ENCODE data around the gene POPDC2. TPM values are rescaled to one million over a fixed set of nuclear protein-coding genes. Genes with fewer than 3 reads are reported as not detected.

The POPDC2 gene
- total RNA-seq, 1 donor from 2014 or later = 1.5 TPM

DNA sequence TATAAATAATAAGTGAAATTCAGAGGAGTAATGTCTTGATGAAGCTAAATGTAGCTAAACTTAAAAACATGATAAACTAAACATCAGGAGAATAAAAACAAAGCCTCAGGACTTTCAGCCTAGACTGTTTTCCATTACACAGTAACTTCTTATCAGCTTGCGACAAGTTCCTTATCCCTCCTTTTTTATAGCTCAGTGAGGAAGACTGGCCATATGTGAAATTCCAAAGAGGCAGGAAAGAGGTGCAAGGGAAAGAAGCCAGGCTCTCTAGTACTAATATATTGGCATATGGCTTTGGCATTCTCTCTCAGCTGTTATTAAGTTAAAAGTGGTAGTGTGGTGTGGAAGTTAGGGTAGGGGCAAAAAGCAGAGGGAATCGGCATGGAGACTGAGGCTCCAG lies 12.4 kb upstream of the POPDC2 start:
- DNase-seq (ENCODE audit: low spot score) = no peak

DNA sequence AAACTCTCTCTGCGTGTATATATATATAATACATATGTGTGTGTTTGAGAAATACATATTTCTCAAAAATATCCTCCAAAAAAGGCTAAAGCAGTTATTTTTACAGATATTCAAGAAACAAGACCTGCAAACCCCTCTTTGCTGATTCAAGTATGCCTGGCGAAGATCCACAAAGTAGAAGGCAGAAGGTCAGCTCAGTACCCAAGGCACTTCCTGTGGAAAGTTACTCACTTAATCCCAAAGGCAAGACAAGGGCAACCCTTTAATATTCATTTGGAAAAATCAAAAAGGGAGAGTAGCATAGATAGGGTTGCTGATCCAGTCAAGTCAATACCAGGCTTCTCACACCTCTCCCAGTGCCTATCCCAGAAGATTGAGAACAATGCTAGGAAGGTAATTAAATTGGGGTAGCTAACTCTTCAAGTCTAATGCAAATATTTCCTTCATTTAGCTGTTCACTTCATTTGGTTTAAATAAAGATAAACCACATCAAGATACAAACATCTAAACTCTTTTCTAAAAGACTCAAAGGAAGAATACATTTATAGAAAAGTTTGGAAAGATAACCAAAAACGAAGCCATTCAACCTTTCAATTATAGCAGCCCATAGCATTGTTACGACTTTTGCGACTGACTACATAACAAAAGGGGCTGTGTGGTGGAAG lies 9.6 kb upstream of the POPDC2 start:
- no peak for DNase-seq (ENCODE audit: low spot score)

DNA sequence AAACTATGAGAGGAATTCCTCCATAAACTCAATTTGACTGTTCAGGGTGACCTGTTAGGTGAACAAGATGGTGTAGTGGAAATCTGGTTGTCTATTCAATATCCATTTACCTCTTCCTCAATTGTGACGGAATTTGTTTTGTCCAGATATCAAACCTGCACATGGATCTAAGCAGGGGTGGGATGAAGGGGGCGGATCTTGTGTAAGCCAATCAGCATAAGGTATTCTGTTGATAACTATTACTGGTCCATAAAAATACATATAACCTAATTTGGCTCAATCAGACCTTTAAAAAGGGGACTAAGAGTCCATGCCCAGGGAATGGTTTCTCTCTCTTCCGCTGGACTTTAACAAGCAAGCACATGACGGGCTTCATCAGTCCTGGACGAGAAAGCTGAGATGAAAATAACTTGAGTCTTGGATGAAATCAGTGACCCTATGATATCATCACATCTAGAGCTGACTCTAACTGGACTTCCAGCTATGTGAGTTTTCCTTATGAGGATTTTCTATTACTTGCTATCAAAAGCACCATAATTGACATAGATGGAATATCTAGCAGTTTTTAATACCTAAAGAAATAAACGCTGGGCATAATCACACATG lies 5.7 kb upstream of the POPDC2 start:
- no peak for DNase-seq (ENCODE audit: low spot score)

DNA sequence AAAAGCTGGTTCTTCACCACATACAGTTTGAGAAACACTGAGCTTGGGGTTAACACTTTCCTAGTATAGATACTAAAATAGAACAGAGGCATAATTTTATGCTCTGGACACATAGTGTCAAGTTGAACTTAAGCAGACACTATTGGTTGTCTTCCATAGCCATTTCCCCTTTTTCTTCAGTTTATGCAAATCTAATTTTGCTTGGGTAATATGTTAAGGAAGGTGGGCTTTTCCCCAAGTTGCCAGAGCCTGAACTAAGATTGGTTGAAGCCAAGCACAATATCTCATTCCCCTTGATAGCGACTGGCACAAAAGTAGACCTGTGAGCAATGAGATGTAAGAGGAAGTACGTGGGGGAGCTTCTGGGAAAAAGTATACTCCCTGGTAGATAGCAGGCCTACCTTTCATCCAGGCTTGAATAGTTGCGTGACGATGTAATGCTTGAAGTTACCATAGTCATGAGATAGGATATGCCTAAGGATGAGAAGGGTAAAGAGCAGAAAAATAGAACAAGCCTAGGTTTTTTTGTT lies 4.5 kb upstream of the POPDC2 start:
- DNase-seq (ENCODE audit: low spot score) = no peak

DNA sequence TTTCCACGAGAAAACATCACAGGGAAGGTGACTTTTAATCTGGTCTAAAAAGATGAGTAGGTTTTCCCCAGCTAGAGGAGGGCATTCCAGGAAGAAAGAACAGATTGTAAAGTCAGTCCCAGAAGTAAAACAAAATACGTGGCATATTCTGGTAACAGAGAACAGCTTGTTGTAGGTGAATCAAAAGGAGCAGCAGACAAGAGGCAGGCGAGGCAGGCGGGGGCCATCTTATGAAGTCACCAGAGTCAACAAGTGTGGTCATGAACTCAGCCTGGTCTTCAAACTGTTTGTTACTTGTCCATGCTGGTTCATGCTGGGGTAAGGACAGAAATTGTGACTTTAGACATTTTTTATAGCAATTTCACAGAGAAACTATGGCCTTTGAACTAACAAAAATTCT lies 4.0 kb upstream of the POPDC2 start:
- DNase-seq (ENCODE audit: low spot score) = no peak

DNA sequence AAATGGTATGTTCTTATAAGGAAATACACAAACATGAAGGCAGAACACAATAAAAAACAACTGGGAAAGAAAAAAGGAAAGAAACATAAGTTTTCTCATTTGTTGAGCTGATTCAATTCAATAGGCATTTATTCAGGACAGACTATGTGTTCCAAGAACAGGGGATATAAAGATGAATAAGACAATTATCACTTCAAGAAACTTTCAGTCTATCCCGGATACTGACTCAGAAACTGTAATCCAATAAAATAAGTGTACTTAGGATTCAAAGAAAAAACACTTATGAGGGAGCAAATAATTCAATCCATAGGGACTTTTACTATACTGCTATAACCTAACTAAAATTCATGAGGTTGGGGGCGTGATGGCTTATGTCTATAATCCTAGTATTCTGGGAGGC lies 3.5 kb upstream of the POPDC2 start:
- DNase-seq (ENCODE audit: low spot score) = no peak

DNA sequence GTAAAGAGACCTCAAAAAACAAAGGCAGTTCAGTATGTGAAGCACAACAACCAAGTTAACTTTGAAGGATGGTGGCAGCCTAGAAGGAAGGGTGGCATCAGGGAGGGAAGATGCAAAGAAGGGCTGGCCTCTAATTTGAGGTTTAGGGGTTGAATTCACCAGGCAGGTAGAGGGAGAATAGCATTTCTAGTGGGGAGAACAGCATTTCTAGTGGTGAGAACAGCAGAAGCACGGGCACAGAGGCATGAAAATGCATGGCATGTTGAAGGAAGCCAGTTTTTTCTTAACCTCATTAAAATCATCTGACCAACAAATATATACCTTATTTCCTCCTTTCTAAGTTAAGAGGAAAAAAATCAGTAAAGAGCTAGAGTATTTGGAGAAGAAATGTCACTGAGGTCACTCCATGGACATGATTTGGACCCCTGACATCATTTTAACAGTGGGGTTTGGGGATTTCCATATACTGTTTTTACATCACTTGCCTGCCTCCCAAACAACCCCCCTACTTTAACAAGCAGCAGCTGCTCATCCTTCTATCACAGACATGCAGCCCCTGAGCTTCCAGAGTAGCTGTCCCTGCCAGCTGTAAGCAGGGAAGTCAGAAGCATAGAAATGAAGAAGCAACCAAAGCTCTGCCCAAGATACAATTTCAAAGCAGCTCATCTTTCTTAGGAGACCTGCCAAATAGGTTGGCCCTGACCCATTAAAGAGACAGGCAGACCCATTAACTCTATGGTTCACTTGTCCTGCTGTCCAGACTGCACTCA lies 2.4 kb upstream of the POPDC2 start:
- no peak for DNase-seq (ENCODE audit: low spot score)

DNA sequence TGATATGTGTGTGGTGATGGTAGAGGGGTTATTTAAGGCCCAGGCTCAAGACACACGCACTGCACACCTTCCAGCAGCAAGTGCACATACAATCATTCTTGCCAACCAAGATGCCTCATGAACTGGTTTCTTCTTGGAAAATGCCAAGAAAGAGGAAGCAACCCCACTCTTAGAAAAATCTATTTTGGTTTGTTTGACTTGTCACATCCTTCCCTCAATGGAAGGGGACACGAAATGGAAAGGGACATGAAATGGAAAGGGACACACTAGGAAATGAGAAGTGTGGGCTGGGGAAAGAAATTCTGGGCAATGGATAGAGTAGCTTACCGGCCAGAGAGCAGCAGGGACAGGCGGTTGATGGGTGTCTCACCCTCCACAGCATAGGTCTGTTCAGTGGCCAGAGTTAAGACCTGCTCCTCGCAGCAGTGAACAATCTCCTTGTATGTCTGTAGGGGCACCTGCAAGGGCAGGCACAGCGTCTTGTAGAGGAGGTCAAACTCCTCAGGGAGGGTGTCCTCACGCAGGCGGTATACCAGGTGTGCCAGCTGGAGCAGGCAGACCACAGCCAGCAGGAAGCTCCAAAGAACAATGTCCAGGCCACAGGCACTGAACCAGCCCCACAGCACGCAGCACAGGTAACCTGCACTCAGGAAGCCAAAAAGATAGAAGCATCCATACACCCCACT lies 640 bp downstream of the POPDC2 start:
- no peak for DNase-seq (ENCODE audit: low spot score)

DNA sequence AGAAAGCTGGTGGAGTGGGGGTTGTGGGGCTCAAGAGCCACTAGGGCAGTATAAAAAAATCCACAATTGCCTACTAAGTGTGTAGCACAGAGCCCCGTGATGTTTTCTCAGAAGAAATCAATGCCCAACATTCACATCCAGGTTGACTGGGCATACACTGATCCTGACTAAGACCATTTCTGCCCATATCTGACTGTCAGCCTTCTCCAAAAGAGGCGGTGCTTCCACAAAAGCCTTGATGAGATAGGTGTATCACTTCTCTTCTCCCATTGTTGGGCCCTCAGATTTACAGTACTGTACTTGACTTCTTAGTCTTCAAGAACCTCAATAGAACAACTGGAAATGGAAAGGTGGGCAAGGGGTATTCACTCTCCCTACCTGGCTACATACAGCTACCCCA lies 1.4 kb downstream of the POPDC2 start:
- DNase-seq (ENCODE audit: low spot score) = no peak

DNA sequence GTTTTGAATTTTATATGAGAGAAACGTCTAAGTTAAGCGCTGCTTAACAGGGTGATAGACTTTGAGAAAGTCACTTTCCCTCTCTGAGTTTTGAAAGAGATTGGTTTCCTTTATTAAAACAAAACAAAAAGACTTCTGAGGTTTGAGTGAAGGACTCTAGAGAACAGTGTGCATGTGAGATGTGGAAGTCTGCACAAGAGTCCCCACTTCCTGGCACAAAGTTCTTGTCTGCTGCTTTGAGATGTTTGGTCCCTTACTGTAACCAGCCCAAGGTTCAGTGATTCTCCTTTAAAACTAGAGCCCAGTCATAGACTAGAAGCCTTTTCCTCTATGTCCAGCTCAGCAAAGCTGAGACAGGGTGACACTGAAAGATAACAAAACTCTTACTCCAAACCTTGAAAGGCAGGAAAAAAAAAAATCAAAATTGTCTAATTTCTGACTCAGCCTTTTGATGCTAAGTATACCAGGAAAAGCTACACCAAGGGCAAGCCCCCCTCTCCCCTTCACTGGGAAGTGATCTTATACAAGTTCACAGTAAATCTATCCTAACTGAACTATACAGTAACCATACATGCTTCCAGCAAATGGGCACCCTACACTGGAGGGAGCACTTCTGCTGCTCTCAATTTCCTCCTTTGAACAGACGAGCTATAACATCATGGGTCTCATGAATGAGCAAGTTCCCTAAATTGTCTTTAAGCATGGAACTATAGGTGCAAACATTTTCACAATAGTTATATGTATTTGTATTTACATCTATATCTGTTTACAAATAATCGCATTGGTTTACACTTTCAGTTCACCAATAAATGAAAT lies 2.3 kb downstream of the POPDC2 start:
- DNase-seq (ENCODE audit: low spot score) = no peak

DNA sequence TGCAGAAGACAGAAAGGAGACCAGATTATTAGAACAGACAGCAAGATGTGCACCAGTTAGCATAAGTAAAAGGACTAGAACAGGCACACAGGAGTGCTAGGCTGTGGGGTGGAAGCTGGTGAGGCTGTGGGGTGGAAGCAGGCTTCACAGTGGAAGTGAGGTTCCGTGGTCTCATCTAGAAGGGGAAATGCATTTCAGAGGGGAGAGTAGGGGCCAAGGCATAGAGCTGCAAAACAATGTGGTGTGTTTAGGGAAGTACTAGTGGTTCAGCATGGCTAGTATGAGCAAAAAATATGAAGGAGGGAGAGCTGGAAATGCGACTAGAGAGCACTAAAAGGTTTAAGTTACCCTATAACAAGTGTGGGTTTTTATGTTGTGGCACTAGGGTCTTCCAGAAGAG lies 6.5 kb downstream of the POPDC2 start:
- no peak for DNase-seq (ENCODE audit: low spot score)

DNA sequence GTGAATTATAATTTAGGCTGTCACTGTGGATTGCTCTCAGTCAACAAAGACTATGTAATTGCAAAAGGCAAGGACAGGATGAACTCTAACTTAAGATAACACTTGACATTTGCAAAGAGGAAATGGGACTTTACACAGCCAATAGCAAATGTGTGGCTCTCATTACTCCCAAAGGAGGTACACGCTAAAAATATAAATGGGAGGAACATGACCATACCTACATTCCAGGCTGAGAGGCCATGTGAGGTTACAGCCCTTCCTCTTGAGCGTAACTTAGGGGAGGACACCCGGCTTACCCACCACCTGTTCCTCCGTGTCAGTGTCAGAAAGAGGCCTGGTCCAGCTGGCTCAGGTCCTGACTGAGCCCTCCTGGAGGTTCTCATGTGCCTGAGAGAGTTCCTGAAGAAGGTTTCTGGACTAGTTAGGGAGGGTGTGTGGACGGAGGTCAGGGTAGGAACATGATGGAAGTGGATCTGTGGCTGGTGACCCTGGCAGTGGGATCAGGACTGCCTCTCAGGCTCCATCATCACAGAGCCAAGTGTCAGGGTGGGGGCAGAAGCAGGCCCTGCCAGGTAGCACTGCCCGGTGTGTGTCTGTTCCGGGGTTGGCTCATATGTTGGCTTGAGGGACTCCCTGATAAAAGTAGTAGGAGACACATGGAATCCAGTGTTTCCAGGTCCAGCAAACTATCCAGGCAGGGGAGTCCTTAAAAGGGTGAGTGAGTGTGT lies 7.9 kb downstream of the POPDC2 start:
- no peak for DNase-seq (ENCODE audit: low spot score)

DNA sequence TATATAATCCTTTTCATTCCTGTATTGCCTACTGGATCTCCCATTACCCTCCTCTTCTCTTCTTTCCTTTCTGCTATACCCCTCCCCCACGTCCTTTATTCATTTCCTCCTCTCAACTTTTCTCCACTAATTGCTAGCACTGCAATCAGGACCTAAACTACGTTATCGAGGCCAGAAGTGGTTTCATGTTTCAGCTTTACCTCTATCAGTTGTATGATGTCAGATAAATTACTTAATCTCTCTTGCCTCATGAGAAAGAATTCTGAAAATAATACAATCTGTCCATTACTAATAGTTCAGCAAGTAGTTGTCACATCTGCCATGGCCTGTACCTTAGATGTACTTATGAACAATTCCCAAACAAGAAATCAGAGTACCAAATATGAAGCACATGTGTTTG lies 10.6 kb downstream of the POPDC2 start:
- DNase-seq (ENCODE audit: low spot score) = no peak

DNA sequence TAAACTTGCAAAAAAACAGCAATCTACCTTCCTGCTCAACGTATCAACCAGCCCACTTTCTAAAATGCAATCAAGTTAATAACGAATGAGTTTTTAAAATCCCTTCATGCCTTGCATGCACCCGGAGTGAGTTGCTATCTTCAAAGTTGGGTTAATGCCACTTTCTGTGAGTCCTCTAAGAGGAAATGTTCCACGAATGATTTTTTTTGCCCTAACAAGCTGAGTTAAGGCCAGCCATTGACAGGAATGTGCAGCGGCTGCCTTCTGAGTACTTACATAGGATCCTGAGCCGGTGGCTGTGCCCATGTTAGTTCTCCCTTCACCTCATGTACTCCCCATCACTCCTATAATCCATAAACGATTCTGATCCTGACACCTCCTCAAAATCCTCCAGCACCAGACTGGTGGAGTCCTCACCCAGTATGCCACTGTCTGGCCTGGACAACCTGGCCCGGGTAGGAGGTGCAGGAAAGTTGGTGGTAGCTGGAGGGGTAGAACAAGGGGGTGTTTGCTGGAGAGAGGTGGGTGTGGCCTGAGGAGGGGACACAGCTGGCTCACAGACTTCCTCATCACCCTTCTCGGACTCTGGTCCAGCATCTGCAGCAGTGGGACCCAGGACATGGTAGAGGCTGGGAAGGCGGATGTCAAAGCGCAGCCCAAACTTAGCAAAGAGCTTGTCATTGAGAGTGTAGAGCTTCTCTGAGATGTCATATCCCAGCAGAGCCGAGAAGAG lies 12.4 kb downstream of the POPDC2 start:
- no peak for DNase-seq (ENCODE audit: low spot score)

DNA sequence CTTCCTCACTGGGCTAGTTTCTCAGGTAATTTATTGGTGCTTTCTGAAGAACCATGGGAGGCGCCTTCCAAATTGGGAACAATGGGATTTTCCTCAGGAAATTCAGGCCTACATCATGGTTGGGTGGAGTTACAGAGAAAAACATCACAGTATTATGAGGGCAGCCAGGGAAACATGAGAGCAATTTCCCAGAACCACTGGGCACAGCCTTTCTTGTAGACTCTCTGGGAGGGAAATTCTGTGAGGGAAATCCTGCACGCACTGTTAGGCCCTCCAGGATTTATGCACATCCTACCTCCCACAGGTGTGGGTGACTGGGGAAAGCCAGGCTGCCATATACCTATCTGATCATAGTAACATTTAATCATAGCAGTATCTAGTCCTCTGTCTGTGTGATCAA lies 13.2 kb downstream of the POPDC2 start:
- DNase-seq (ENCODE audit: low spot score) = no peak

DNA sequence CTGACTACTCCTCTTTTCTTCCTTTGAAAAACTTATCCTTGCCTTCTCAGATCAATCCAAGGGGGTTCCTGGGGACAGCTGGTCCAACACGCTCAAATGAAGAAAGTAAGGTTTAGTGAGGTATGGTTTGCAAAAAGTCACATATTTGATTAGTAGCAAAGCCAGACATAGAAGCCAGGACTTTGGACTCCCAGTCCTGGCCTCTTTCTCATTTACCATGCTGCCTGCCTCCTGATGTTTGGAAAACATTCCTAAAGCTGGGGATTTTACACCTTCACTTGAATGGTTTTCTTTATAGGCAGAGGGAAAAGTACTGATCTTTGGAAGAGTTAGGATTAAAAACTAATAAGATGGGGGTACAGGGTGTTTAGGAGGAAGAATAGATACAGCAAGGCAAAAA lies 14.6 kb downstream of the POPDC2 start:
- no peak for DNase-seq (ENCODE audit: low spot score)

DNA sequence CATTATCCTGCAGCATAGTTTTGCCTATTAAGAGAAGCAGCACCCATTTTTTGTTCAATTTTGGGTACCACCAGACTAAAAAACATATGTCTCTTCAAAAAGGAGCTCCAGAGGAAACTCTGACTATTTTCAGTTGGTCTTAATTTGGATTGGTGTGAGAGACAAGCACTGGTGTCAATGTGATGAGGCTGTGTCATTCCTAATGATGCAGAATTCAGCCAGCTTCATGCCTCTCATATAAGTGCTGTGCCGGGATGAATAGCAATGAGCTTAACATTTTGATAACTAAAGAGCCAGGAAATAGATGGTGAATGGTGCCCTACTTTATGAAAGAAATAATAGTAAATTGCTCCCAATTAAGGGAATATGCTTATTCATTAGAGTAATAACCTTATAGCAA lies 15.9 kb downstream of the POPDC2 start:
- DNase-seq (ENCODE audit: low spot score) = no peak

DNA sequence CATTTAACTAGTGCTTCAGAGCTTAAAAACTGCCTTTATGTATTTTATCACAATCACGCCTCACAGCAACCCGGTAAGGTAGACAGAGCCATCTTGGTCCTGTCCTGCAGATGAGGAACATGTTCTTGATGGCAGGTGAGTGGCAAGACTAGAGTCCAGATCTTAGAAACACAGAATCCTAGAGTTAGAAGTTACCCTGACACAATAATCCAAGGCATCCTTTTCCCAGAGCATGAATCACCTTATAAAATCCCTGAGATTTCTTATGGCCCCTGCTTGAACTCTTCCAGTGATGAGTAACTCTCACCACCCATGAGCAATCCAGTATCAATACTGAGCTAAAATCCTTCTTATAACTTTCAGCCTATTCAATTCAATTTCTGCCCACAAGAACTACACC lies 16.9 kb downstream of the POPDC2 start:
- no peak for DNase-seq (ENCODE audit: low spot score)

DNA sequence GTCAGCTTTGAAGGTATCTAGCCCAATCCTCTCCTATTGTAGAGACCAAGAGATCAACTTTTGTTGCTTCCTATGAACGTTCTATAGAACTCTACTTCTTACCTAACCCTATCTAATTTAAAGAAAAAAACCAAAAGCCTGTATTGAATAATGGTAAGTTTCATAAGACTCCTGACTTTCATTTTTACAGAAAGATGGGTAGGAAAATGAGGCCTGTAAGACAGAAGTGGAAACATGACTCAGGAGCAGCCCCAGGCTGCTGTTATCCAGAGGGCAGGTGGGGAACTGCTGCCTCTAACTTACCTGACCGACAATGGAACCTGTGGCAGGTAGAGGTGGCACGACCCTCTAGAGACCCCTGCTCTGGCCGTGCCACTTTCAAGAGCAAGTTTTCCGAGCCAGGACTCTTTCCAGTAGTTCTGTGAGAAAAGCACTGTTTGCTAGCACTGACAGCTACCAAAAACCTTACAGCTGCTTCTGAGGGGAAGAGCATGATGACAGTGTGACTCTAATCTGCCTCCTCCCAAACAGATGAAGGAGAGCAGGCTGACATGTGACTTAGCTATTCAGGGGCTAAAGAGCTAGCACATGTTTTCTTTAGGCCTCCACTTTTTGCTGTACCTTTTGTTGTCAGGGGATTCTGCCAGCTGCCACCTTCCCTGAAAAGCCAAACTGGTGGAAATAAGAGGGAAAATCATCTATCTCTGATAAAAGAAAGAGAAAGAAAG lies 17.5 kb downstream of the POPDC2 start:
- no peak for DNase-seq (ENCODE audit: low spot score)
